H9 (cell line): ENCODE measurements around the gene TMEM225. TPM values are rescaled to one million over a fixed set of nuclear protein-coding genes. Genes with fewer than 3 reads are reported as not detected.

Experiments
- DNase-seq: peaks from one replicate; pipeline ENCODE4 v3.0.0-alpha.2; 2017
- H2AFZ ChIP-seq: one replicate; pipeline ENCODE4 v1.6.1; 2013; ENCODE audit warnings: mild to moderate bottlenecking, low read length, control low read depth, moderate library complexity
- H2AK5ac ChIP-seq: 2 replicates; pipeline ENCODE4 v1.6.1; 2013; ENCODE audit warnings: low read length, control low read depth, mixed read lengths; ENCODE audit not compliant: insufficient read length
- H2BK120ac ChIP-seq: one replicate; pipeline ENCODE4 v1.6.1; 2013; ENCODE audit warnings: low read depth, mild to moderate bottlenecking, low read length, control low read depth, inconsistent platforms; ENCODE audit not compliant: poor library complexity, severe bottlenecking
- H2BK12ac ChIP-seq: 2 replicates; pipeline ENCODE4 v1.6.1; 2013; ENCODE audit warnings: low read length, control low read depth, mixed read lengths, low read depth; ENCODE audit not compliant: insufficient read length
- H2BK15ac ChIP-seq: 2 replicates; pipeline ENCODE4 v1.6.1; 2013; ENCODE audit warnings: low read depth, low read length, control low read depth
- H2BK20ac ChIP-seq: one replicate; pipeline ENCODE4 v1.6.1; 2013; ENCODE audit warnings: low read depth, mild to moderate bottlenecking, low read length, control low read depth, inconsistent platforms; ENCODE audit not compliant: poor library complexity, severe bottlenecking
- H2BK5ac ChIP-seq: 2 replicates; pipeline ENCODE4 v1.6.1; 2013; ENCODE audit warnings: low read length, control low read depth, mixed read lengths; ENCODE audit not compliant: insufficient read length
- H3K14ac ChIP-seq: 2 replicates; pipeline ENCODE4 v1.6.1; 2013; ENCODE audit warnings: low read length, control low read depth; ENCODE audit not compliant: insufficient read depth
- H3K18ac ChIP-seq: 2 replicates; pipeline ENCODE4 v1.6.1; 2013; ENCODE audit warnings: low read depth, mild to moderate bottlenecking, mixed read lengths, low read length, control low read depth; ENCODE audit not compliant: insufficient read length
- H3K23ac ChIP-seq: 2 replicates; pipeline ENCODE4 v1.6.1; 2013; ENCODE audit warnings: low read length, control low read depth, mixed read lengths, low read depth; ENCODE audit not compliant: insufficient read length
- H3K23me2 ChIP-seq: 2 replicates; pipeline ENCODE4 v1.6.1; 2013; ENCODE audit warnings: low read depth, mild to moderate bottlenecking, mixed read lengths, low read length, control low read depth; ENCODE audit not compliant: insufficient read length, poor library complexity, severe bottlenecking
- H3K27ac ChIP-seq: 2 replicates; pipeline ENCODE4 v1.5.1; 2013; ENCODE audit warnings: low read length, control low read depth, mixed read lengths, low read depth; ENCODE audit not compliant: insufficient read length
- H3K27me3 ChIP-seq: 2 replicates; pipeline ENCODE4 v1.6.1; 2013; ENCODE audit warnings: low read length, control low read depth, inconsistent platforms; ENCODE audit not compliant: insufficient read depth
- H3K4ac ChIP-seq: 2 replicates; pipeline ENCODE4 v1.6.1; 2013; ENCODE audit warnings: low read depth, mild to moderate bottlenecking, control low read depth, inconsistent platforms, low read length, moderate library complexity
- H3K4me1 ChIP-seq: 2 replicates; pipeline ENCODE4 v1.6.1; 2013; ENCODE audit warnings: low read length, control low read depth, inconsistent platforms; ENCODE audit not compliant: insufficient read depth
- H3K4me2 ChIP-seq: 2 replicates; pipeline ENCODE4 v1.6.1; 2013; ENCODE audit warnings: low read length, control low read depth, mixed read lengths; ENCODE audit not compliant: insufficient read length, insufficient read depth
- H3K56ac ChIP-seq: 2 replicates; pipeline ENCODE4 v1.6.1; 2013; ENCODE audit warnings: low read depth, mild to moderate bottlenecking, mixed read lengths, low read length, control low read depth; ENCODE audit not compliant: insufficient read length
- H3K79me1 ChIP-seq: 2 replicates; pipeline ENCODE4 v1.6.1; 2013; ENCODE audit warnings: low read depth, mild to moderate bottlenecking, moderate library complexity, low read length, control low read depth, inconsistent platforms; ENCODE audit not compliant: insufficient read depth, poor library complexity, severe bottlenecking
- H3K79me2 ChIP-seq: 2 replicates; pipeline ENCODE4 v1.6.1; 2013; ENCODE audit warnings: low read length, control low read depth, inconsistent platforms; ENCODE audit not compliant: insufficient read depth
- H3K9ac ChIP-seq: 2 replicates; pipeline ENCODE4 v1.6.1; 2013; ENCODE audit warnings: low read length, control low read depth, mixed read lengths; ENCODE audit not compliant: insufficient read length; ENCODE audit errors: extremely low read depth
- H3K9me3 ChIP-seq: one replicate; pipeline ENCODE4 v1.6.1; 2013; ENCODE audit warnings: low read depth, low read length, inconsistent platforms; ENCODE audit not compliant: control insufficient read depth
- H3T11ph ChIP-seq: one replicate; pipeline ENCODE4 v1.6.1; 2013; ENCODE audit warnings: mild to moderate bottlenecking, low read length, control low read depth, inconsistent platforms
- H4K20me1 ChIP-seq: one replicate; pipeline ENCODE4 v1.6.1; 2013; ENCODE audit not compliant: control insufficient read depth, insufficient read length, insufficient read depth
- H4K5ac ChIP-seq: 2 replicates; pipeline ENCODE4 v1.6.1; 2013; ENCODE audit warnings: low read depth, mild to moderate bottlenecking, mixed read lengths, low read length, control low read depth; ENCODE audit not compliant: insufficient read length
- H4K8ac ChIP-seq: replicated peaks from 2 replicates; pipeline ENCODE4 v1.6.1; 2013; ENCODE audit warnings: low read length, control low read depth, mixed read lengths, low read depth; ENCODE audit not compliant: insufficient read length
- H4K91ac ChIP-seq: 2 replicates; pipeline ENCODE4 v1.6.1; 2013; ENCODE audit warnings: low read depth, mild to moderate bottlenecking, moderate library complexity, mixed read lengths, low read length, control low read depth; ENCODE audit not compliant: insufficient read length
- H3K27ac Mint-ChIP-seq, 3 experiments: 2 replicates in 2 of 3; 3 replicates in 1 of 3; pipeline ENCODE4 v1.8.0; 2020 to 2021; ENCODE audit warnings: mixed read lengths in 3 of 3, mild to moderate bottlenecking in 1 of 3, moderate library complexity in 1 of 3
- H3K27me3 Mint-ChIP-seq: 2 replicates; pipeline ENCODE4 v1.8.0; 2021; ENCODE audit warnings: low read depth, mild to moderate bottlenecking, moderate library complexity, mixed read lengths
- H3K36me3 Mint-ChIP-seq, 3 experiments: 2 replicates in 2 of 3; 3 replicates in 1 of 3; pipeline ENCODE4 v1.8.0; 2020 to 2021; ENCODE audit warnings: low read depth in 3 of 3, mixed read lengths in 3 of 3; ENCODE audit not compliant: insufficient read depth in 1 of 3
- H3K4me1 Mint-ChIP-seq, 2 experiments: 2 replicates each; pipeline ENCODE4 v1.8.0; 2020; ENCODE audit warnings: mixed read lengths in 2 of 2
- H3K4me3 Mint-ChIP-seq, 2 experiments: 2 replicates in 1 of 2; 3 replicates in 1 of 2; pipeline ENCODE4 v1.8.0; 2020 to 2021; ENCODE audit warnings: mild to moderate bottlenecking in 2 of 2, mixed read lengths in 2 of 2, moderate library complexity in 1 of 2
- H3K9me3 Mint-ChIP-seq, 2 experiments: 2 replicates in 1 of 2; 3 replicates in 1 of 2; pipeline ENCODE4 v1.8.0; 2020; ENCODE audit warnings: mild to moderate bottlenecking in 2 of 2, mixed read lengths in 2 of 2, moderate library complexity in 1 of 2
- CTCF ChIP-seq: fragments of 200-600 bp; sonication (generic); conservative IDR thresholded peaks from 3 replicates; pipeline ENCODE4 v1.8.0; 2021; ENCODE audit warnings: antibody characterized with exemption, mild to moderate bottlenecking
- total RNA-seq: library from RNA; stranded (reverse); gene quantifications from 2 replicates; pipeline ENCODE4 v1.2.1, GENCODE V29; 2021

Gene TMEM225
- total RNA-seq, 1 experiment from 2014 or later = not detected

DNA sequence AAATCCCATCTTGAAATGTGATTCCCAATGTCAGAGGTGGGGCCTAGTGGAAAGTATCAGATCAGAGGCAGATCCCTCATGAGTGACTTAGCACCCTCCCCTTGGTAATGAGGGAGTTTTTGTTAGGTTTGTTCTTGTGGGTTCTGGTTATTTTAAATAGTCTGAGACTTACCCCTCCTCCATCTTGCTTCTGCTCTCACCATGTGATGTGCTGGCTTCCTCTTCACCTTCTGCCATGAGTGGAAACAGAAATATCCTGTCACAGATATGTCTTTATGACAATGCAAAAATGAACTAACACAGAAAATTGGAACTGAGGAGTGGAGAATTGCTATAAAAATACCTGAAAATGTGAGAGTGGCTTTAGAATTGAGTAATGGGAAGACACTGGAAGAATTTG, 33.1 kb downstream of the TMEM225 start:
- Histone ChIP-seq H3K14ac (no peak overlapping the region), H3K23ac (no peak overlapping the region), H3K79me2 (no peaks in the 10 kb centered on the region), H2BK5ac (no peak overlapping the region), H4K91ac (no peak overlapping the region), H3K56ac (no peak overlapping the region), H4K5ac (no peak overlapping the region), H2AK5ac (no peak overlapping the region), H3K79me1 (no peaks in the 10 kb centered on the region), H2BK15ac (no peak overlapping the region), H2AFZ (no peak overlapping the region), H3K4me1 (no peaks in the 10 kb centered on the region; the same call in 1 of the 2 replicates), H4K20me1 (no peaks in the 10 kb centered on the region), H3K18ac (no peak overlapping the region), H3K27me3 (no peaks in the 10 kb centered on the region), H2BK120ac (no peak overlapping the region), H3K4me2 (no peak overlapping the region), H3K4ac (no peak overlapping the region), H2BK20ac (no peak overlapping the region), H3K9me3 (no peaks in the 10 kb centered on the region), H3K23me2 (no peaks in the 10 kb centered on the region), H4K8ac (no peak overlapping the region), H3K9ac (no peak overlapping the region), H3K27ac (no peak overlapping the region), H2BK12ac (no peak overlapping the region), H3T11ph (no peak overlapping the region)
- Mint-ChIP-seq H3K36me3 (peaks cover 20 to 37% (median 23%) of the 10 kb centered on the region in 3 experiments), H3K27ac (no peak overlapping the region; a peak in 1 of 7 replicates), H3K27me3 (peaks cover 3% of the 10 kb centered on the region), H3K9me3 (peaks cover 24 to 30% of the 10 kb centered on the region in 2 experiments), H3K4me3 (no peak overlapping the region), H3K4me1 (peaks cover 11 to 15% of the 10 kb centered on the region in 2 experiments)
- TF ChIP-seq CTCF = no peak
- DNase-seq = no peak
